H1 (cell line): ENCODE data around the gene CCBE1. TPM values are rescaled to one million over a fixed set of nuclear protein-coding genes. Genes with fewer than 3 reads are reported as not detected.

Source experiments
- BACH1 ChIP-seq: IDR thresholded peaks from 2 replicates; pipeline ENCODE4 v1.6.1; 2012; ENCODE audit warnings: low read length, improper control_type of control experiment
- CHD2 ChIP-seq: IDR thresholded peaks from 2 replicates; pipeline ENCODE4 v1.6.1; 2012; ENCODE audit warnings: low read length, improper control_type of control experiment
- CHD7 ChIP-seq: fragments of 300-600 bp; sonication (generic); IDR thresholded peaks from 2 replicates; pipeline ENCODE4 v1.7.1; 2012; ENCODE audit warnings: low read length, moderate library complexity, mild to moderate bottlenecking, inconsistent platforms; ENCODE audit not compliant: insufficient replicate concordance
- RBBP5 ChIP-seq: IDR thresholded peaks from 2 replicates; pipeline ENCODE4 v1.7.1; 2012; ENCODE audit warnings: low read depth, mild to moderate bottlenecking, inconsistent platforms, low read length, moderate library complexity, borderline replicate concordance
- ZNF274 ChIP-seq: IDR thresholded peaks from 2 replicates; pipeline ENCODE4 v1.7.0; 2012; ENCODE audit warnings: low read length, borderline replicate concordance; ENCODE audit errors: extremely low read depth
- polyA plus RNA-seq, 7 experiments: library from polyadenylated mRNA; depleted of rRNA in 3 of 7; stranded (reverse) in 5 of 7; unstranded in 2 of 7; fragments of >200 nt in 5 of 7; fragments of 200-250 nt in 2 of 7; gene quantifications; 1 replicate in 5 of 7; 2 replicates in 1 of 7; 4 replicates in 1 of 7; pipeline versions ENCODE4 v1.2.1 to v1.2.3, GENCODE V29; 2011 to 2013; ENCODE audit warnings: missing spikeins in 2 of 7, mixed read lengths in 2 of 7
- total RNA-seq: library from RNA; stranded (reverse); fragmentation: NEBNext Ultra II Directional; extraction: Animal tissue kit (Norgen Biotek cat#: 25700); gene quantifications from 2 replicates; pipeline ENCODE4 v1.2.1, GENCODE V29; 2021

Gene CCBE1
- total and polyA plus RNA-seq, 2 of the 8 experiments (the other 6 are each of a cell fraction or from before 2014, with no cell fraction given): 2.1 to 2.6 TPM

GRCh38 chr18:59460072-59460420, 237.2 kb downstream of the CCBE1 start (continued):
- TF ChIP-seq CHD7 (no peak), ZNF274 (no peak), BACH1 (no peak), CHD2 (no peak), RBBP5 (no peak)
